Activated T-cell treated with anti-CD3 and anti-CD28 coated beads for 24 hours (primary cell): ENCODE measurements around the gene WFDC9.
"Not testable (repeated sequence)": the region's sequence is repeated elsewhere in the genome, so short reads cannot be mapped to it uniquely, and the experiment has no call there.

Experiments used
- DNase-seq: peaks from one replicate; pipeline ENCODE4 v3.0.0-alpha.2; 2020; ENCODE audit warnings: low read depth

WFDC9 gene

DNA sequence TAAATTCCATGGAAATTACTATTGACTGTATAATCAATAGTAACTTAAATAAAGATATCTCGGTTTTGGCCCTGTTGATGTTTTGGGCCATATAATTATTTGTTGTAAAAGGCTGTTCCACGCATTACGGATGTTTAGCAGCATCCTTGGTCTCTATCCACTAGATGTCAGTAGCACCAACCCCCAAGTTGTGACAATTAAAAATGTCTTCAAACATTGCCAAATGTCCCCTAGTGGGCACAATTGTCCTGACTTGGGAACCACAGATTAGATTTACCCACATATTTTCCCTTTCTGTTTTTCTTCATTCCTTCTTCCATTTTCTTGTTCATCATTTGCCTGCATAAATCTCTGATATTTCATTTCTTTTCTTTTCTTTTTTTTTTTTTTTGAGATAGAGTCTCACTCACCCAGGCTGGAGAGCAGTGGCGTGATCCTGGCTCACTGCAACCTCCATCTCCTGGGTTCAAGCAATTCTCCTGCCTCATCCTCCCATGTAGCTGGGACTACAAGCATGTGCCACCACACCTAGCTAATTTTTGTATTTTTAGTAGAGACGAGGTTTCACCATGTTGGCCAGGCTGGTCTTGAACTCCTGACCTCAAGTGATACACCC lies 38.4 kb downstream of the WFDC9 start:
- DNase-seq, result peak; percentile 9

DNA sequence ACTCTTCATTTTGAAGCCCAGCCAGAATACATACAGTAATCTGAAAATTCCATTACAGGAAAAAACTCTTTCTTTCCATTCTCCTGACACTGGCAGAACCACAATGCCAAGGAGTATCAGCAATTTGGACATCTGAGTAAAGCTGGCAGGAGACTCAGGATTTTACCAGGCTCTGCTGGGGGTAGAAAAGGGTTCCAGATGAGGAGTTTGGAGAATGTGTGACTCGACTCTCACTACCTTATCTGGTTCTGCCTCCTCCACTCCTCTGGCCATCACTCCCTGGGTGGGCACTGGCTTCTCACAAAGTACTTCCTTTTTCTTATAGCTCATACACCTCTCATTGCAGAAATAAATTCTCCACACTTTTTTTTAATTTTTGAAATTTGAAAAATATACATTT lies 41.4 kb downstream of the WFDC9 start:
- no peak for DNase-seq

DNA sequence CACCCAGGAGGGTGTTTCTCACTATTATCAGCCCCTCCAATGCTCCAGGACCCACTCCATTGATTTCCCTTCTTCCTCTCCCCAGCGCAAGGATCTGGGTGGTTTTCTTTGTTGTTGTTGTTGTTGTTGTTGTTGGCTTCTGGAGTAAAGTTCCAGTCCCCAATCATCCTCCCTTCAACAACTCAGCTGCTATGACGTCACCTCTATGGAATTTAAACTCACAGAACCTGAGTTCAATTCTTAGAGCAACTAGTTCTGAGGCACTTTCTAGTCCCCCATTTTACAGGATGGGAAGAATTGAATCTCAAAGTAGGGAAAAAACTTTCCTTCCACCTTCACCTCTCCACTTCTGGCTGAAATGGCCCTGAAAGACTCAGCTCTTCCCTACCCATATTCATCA lies 42.3 kb downstream of the WFDC9 start:
- no peak for DNase-seq

DNA sequence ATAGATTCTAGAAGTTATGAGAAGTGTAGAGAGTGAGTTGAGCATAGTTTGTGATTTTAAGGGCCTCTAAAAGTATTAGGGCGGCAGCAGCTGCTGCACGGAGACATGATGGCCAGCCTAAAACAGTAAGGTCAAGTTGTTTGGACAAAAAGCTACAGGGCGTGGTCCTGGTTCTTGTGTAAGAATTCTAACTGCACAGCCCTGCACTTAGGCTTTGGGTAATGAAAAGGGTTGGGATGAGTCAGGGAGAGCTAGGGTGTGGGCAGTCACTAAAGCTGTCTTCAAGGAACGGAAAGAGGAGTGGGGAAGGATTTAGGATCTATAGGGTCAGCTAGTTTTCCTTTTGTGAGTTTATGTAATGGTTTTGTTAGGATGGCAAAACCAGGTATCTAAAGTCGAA lies 45.1 kb downstream of the WFDC9 start:
- not testable (repeated sequence) for DNase-seq

DNA sequence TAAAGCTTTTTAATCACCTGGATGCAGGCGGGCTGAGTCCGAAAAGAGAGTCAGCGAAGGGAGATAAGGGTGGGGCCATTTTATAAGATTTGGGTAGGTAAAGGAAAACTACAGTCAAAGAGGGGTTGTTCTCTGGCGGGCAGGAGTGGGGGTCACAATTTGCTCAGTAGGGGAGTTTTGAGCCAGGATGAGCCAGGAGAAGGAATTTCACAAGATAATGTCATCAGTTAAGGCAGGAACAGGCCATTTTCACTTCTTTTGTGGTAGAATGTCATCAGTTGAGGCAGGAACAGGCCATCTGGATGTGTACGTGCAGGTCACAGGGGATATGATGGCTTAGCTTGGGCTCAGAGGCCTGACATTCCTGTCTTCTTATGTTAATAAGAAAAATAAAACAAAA lies 46.8 kb downstream of the WFDC9 start:
- not testable (repeated sequence) for DNase-seq

DNA sequence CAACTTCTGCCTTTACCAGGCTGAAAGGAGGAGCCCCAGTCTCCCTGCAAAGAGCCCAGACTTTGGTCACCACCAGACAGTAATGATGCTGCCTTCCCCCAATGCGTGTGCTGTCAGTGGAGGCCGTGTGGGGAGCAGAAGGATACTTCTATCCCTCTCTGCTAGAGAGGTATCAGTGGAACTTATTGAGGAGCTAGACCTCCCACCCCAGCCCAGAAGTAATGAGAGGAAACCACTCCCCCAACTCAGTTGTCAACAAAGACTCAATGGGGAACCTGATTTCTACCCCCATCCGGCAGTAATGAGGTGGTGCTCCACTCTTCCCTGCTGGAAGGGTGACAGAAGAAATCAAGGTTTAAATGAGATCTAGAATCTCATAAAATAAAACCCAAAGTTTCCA lies 47.6 kb downstream of the WFDC9 start:
- DNase-seq, result no peak

DNA sequence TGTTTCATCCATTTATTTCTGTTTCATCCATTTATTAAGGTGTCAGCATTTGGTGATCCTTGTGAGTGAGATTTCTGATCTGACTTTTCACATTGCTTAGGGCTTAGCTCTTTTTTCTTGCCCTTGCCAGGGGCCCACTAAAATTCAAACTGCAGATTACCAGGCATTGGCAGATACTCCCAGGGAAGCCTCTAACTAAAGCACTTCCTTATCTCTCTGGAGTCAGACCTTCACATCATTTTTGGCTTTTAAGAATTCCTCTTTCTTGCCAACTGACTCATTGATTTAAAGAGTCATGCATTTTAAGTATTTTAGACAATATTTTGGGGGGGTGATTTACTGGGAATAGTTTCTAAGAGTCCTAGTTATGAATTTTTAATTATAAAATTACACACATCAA lies 49.4 kb downstream of the WFDC9 start:
- no peak for DNase-seq

DNA sequence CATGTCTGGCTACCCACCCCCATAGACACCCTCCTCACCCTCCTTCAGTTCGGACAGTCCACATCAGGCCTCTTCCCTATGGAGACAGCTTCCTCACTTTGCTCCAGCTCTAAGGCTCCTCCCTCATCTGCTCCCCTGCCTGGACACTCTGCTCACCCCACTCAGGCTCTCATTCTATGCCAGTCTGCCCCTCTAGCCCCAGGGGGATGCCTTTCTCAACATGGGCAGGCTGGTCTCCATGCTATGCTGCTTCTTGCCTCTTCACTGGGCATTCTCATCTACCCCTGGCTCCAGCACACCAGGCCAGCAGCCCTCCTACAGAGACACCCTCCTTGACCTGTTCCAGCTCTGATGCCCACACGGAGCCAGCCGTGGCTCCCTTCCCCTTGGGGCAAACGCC lies 51.9 kb downstream of the WFDC9 start, which contains the start of gene WFDC8:
WFDC8 (minus strand) TSS at position 101 of the 400 bp plus-strand sequence; CDS start at position 64, 37 bp downstream.
- DNase-seq, result no peak

DNA sequence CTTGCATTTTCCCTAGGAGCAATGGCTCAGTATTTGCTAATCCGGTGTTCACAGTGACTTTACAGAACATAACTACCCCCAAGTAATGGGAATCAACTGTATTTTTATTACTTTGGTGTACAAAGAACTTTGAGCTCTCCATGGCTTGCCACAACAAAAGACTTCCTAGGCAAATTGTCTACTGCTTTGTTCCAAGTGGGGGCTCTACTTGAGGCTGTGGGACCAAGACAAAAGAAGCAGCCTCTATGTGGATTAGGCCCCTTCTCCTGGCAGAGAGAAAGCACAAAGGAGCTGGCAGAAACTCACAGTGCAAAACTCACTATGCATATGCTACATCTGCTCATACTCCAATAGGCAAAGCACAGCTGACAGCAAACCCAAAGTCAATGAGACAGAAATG lies 52.9 kb downstream of the WFDC9 start:
- no peak for DNase-seq

DNA sequence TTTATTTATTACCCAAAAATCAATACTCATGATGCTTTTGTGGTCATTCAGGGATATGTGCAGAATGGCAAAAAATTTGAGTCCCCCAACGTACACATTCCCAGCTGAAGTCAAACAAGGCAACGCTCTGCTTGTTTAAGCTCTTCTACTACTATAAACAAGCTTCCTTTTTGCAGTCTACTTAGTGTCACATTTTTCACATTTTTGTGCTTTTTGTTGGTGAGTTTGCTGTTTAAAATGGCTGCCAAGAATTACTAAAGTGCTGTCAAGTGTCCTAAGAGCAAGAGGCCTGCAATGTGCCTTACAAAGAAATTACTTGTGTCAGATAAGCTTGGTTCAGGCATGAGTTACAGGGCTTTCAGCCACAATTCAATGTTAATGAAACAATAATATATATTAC lies 54.1 kb downstream of the WFDC9 start:
- no peak for DNase-seq

DNA sequence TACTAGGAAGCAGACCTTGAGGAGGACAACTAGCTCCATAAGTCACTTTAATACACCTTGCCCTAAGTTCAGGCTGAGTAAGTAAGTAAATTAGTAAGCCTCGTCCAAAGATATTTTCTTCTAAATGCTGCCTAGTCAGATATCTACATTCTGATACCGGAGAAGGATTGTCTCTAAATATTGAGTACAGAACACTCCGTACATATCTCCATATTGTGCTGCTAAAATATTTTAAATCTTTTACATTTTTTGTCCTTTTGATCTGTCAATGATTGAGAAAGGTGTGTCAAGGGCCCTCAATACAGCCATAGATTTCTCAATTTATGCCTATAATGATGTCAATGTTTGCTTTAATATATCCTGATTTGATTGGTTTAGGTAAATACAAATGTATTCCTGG lies 55.2 kb downstream of the WFDC9 start:
- no peak for DNase-seq

DNA sequence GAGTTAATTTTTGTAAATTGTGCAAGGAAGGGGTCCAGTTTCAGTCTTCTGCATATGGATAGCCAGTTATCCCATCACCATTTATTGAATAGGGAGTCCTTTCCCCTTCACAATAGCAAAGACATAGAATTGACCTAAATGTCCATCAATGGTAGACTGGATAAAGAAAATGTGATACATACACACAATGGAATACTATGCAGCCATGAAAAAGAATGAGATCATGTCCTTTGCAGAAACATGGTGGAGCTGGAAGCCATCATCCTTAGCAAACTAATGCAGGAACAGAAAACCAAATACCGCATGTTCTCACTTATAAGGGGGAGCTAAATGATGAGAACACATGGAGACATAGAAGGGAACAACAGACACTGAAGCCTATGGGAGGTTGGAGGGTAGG lies 61.4 kb downstream of the WFDC9 start:
- not testable (repeated sequence) for DNase-seq

DNA sequence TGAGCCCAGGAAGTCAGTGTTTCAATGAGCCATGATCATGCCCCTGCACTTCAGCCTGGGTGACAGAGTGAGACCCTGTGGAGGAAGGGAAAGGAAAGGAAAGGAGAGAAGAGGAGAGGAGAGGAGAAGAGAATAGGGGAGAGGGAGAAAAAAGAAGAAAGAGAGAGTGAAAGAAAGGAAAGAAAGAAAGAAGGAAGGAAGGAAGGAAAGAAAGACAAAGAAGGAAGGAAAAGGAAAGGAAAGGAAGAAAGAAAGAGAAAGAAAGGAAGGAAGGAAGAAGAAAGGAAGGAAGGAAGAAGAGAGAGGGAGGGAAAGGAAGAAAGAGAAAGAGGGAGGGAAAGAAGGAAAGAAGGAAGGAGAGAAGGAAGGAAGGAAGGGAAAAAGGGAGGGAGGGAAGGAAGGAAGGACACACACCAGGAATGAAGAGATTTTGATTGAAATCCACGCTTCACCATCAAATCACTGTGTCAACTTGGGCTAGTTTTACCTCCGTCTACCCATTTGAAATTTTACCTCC lies 66.3 kb downstream of the WFDC9 start:
- no peak for DNase-seq
